H1 (cell line): ENCODE measurements around the gene MGRN1. TPM values are rescaled to one million over a fixed set of nuclear protein-coding genes. Genes with fewer than 3 reads are reported as not detected.

Experiments used
- CTCF ChIA-PET: fragments of 300-600 bp; sonication (Branson Sonifier 250); formaldehyde crosslinking; loops from one replicate; lab custom pipeline; 2021; ENCODE audit not compliant: partially characterized antibody; lab: Charles Lee
- POLR2A ChIA-PET: fragments of 300-600 bp; sonication (Branson Sonifier 250); formaldehyde crosslinking; loops from one replicate; lab custom pipeline; 2021; ENCODE audit warnings: inconsistent platforms; ENCODE audit not compliant: partially characterized antibody; lab: Charles Lee
- DNase-seq, 2 experiments: peaks; one replicate each; pipeline versions ENCODE4 v3.0.0 to v3.0.0-alpha.2; 2010 to 2022; ENCODE audit warnings: low spot score in 2 of 2, low read depth in 1 of 2, mixed read lengths in 1 of 2
- FAIRE-seq: peaks from 2 replicates; lab custom pipeline; 2011; peaks lifted over from hg19 to GRCh38; lab: Jason Lieb, UNC
- H2AFZ ChIP-seq: 2 replicates; pipeline ENCODE4 v1.8.1; 2012; ENCODE audit warnings: low read length, inconsistent platforms
- H2AK5ac ChIP-seq: 2 replicates; pipeline ENCODE4 v1.6.1; 2013; ENCODE audit warnings: low read depth, low read length
- H2BK120ac ChIP-seq: replicated peaks from 2 replicates; pipeline ENCODE3; 2013; ENCODE audit warnings: low read depth, low read length, inconsistent platforms
- H2BK12ac ChIP-seq: 2 replicates; pipeline ENCODE4 v1.6.1; 2013; ENCODE audit warnings: low read depth, low read length
- H2BK15ac ChIP-seq: 2 replicates; pipeline ENCODE4 v1.6.1; 2013; ENCODE audit warnings: low read length
- H2BK20ac ChIP-seq: 2 replicates; pipeline ENCODE4 v1.6.1; 2013; ENCODE audit warnings: low read length
- H2BK5ac ChIP-seq: 2 replicates; pipeline ENCODE4 v1.6.1; 2013; ENCODE audit warnings: low read depth, low read length
- H3K14ac ChIP-seq: 2 replicates; pipeline ENCODE4 v1.6.1; 2013; ENCODE audit warnings: inconsistent platforms; ENCODE audit not compliant: insufficient read length
- H3K18ac ChIP-seq: 2 replicates; pipeline ENCODE4 v1.6.1; 2013; ENCODE audit warnings: low read length; ENCODE audit errors: extremely low read depth
- H3K23ac ChIP-seq: 2 replicates; pipeline ENCODE4 v1.6.1; 2013; ENCODE audit warnings: inconsistent platforms; ENCODE audit not compliant: insufficient read length
- H3K23me2 ChIP-seq: 2 replicates; pipeline ENCODE4 v1.6.1; 2013; ENCODE audit warnings: low read depth, low read length
- H3K27ac ChIP-seq: 2 replicates; pipeline ENCODE4 v1.6.1; 2011; ENCODE audit warnings: low read depth, low read length, inconsistent platforms
- H3K27me3 ChIP-seq, 4 experiments: replicated peaks in 1 of 4; 1 replicate in 1 of 4; 2 replicates in 3 of 4; pipeline versions ENCODE4 v1.6.1 to v1.8.1; 2011 to 2013; ENCODE audit warnings: low read length in 3 of 4, mild to moderate bottlenecking in 3 of 4, inconsistent platforms in 2 of 4, mixed read lengths in 2 of 4, moderate library complexity in 1 of 4; ENCODE audit not compliant: control insufficient read depth in 3 of 4, insufficient read depth in 3 of 4; ENCODE audit errors: extremely low read depth in 1 of 4
- H3K36me3 ChIP-seq, 4 experiments: 2 replicates each; pipeline versions ENCODE4 v1.6.1 to v1.8.1; 2011 to 2013; ENCODE audit warnings: mild to moderate bottlenecking in 4 of 4, low read length in 3 of 4, moderate library complexity in 2 of 4, control low read depth in 1 of 4, inconsistent platforms in 1 of 4; ENCODE audit not compliant: insufficient read depth in 4 of 4, control insufficient read depth in 2 of 4
- H3K4ac ChIP-seq: replicated peaks from 2 replicates; pipeline ENCODE3; 2013; ENCODE audit warnings: low read length, low read depth, mixed read lengths, inconsistent platforms; ENCODE audit not compliant: insufficient read length
- H3K4me1 ChIP-seq, 4 experiments: replicated peaks in 1 of 4; 1 replicate in 1 of 4; 2 replicates in 3 of 4; pipeline versions ENCODE4 v1.6.1 to v1.8.1; 2011 to 2013; ENCODE audit warnings: low read length in 3 of 4, inconsistent platforms in 2 of 4, mixed read lengths in 1 of 4; ENCODE audit not compliant: insufficient read depth in 4 of 4, control insufficient read depth in 3 of 4
- H3K4me2 ChIP-seq, 2 experiments: 2 replicates each; pipeline versions ENCODE4 v1.6.1 to v1.8.1; 2011 to 2013; ENCODE audit warnings: low read depth in 2 of 2, low read length in 2 of 2, control low read depth in 1 of 2, inconsistent platforms in 1 of 2, mild to moderate bottlenecking in 1 of 2; ENCODE audit not compliant: insufficient read depth in 1 of 2
- H3K4me3 ChIP-seq, 4 experiments: fragments of 200-600, 300-600 bp in 1 of 4; sonication (generic), shearing (Covaris generic), sonication (Bioruptor Twin) in 1 of 4; 2 replicates each; pipeline versions ENCODE4 v1.5.1 to v1.8.1; 2011 to 2016; ENCODE audit warnings: low read length in 4 of 4, low read depth in 3 of 4, control low read depth in 2 of 4, inconsistent platforms in 2 of 4, mild to moderate bottlenecking in 2 of 4, mixed read lengths in 1 of 4, moderate library complexity in 1 of 4; ENCODE audit not compliant: insufficient read depth in 2 of 4; ENCODE audit errors: extremely low read depth in 1 of 4
- H3K56ac ChIP-seq: replicated peaks from 2 replicates; pipeline ENCODE3; 2013; ENCODE audit warnings: low read depth, mild to moderate bottlenecking, mixed read lengths, low read length, inconsistent platforms; ENCODE audit not compliant: insufficient read length
- H3K79me1 ChIP-seq: 2 replicates; pipeline ENCODE4 v1.6.1; 2013; ENCODE audit warnings: low read depth, low read length, control low read depth
- H3K79me2 ChIP-seq, 2 experiments: 2 replicates each; pipeline versions ENCODE4 v1.6.1 to v1.8.1; 2012 to 2013; ENCODE audit warnings: low read length in 2 of 2, mild to moderate bottlenecking in 2 of 2, inconsistent platforms in 1 of 2; ENCODE audit not compliant: insufficient read depth in 2 of 2, control insufficient read depth in 1 of 2
- H3K9ac ChIP-seq, 4 experiments: replicated peaks in 1 of 4; 1 replicate in 1 of 4; 2 replicates in 3 of 4; pipeline versions ENCODE4 v1.6.1 to v1.8.1; 2011 to 2013; ENCODE audit warnings: low read depth in 3 of 4, low read length in 3 of 4, control low read depth in 2 of 4, mild to moderate bottlenecking in 2 of 4, moderate library complexity in 2 of 4, inconsistent platforms in 1 of 4; ENCODE audit errors: extremely low read depth in 1 of 4
- H3K9me3 ChIP-seq, 2 experiments: 2 replicates each; pipeline versions ENCODE4 v1.6.1 to v1.8.1; 2012 to 2013; ENCODE audit warnings: mild to moderate bottlenecking in 2 of 2, moderate library complexity in 2 of 2, control low read depth in 1 of 2, inconsistent platforms in 1 of 2, low read depth in 1 of 2, low read length in 1 of 2, mixed read lengths in 1 of 2; ENCODE audit not compliant: insufficient read depth in 2 of 2
- H4K20me1 ChIP-seq, 2 experiments: replicated peaks in 1 of 2; 2 replicates each; pipeline versions ENCODE3 to v1.8.1; 2011 to 2013; ENCODE audit warnings: inconsistent platforms in 2 of 2, low read length in 2 of 2, mild to moderate bottlenecking in 1 of 2; ENCODE audit not compliant: insufficient read depth in 2 of 2, control insufficient read depth in 1 of 2
- H4K5ac ChIP-seq: 2 replicates; pipeline ENCODE4 v1.6.1; 2013; ENCODE audit warnings: low read length, low read depth, mixed read lengths, inconsistent platforms; ENCODE audit not compliant: insufficient read length
- H4K8ac ChIP-seq: 2 replicates; pipeline ENCODE4 v1.8.0; 2013; ENCODE audit warnings: mild to moderate bottlenecking, moderate library complexity, low read length, inconsistent platforms; ENCODE audit not compliant: insufficient read depth; ENCODE audit errors: extremely low read depth
- H4K91ac ChIP-seq: replicated peaks from 2 replicates; pipeline ENCODE3; 2013; ENCODE audit warnings: low read length, mixed read lengths, inconsistent platforms; ENCODE audit not compliant: insufficient read length
- CREB1 ChIP-seq: IDR thresholded peaks from 2 replicates; pipeline ENCODE4 v1.6.1; 2012; ENCODE audit warnings: inconsistent platforms
- CTBP2 ChIP-seq: IDR thresholded peaks from 2 replicates; pipeline ENCODE4 v1.7.0; 2011; ENCODE audit warnings: borderline replicate concordance, mild to moderate bottlenecking, moderate library complexity, mixed read lengths, low read length; ENCODE audit not compliant: insufficient read depth, insufficient read length
- EGR1 ChIP-seq: IDR thresholded peaks from 2 replicates; pipeline ENCODE4 v1.6.1; 2011; ENCODE audit warnings: low read depth, low read length, borderline replicate concordance
- SIRT6 ChIP-seq: IDR thresholded peaks from one replicate; pipeline ENCODE4 v1.7.1; 2012; ENCODE audit warnings: low read length, inconsistent platforms
- ZNF274 ChIP-seq: IDR thresholded peaks from 2 replicates; pipeline ENCODE4 v1.7.0; 2012; ENCODE audit warnings: low read length, borderline replicate concordance; ENCODE audit errors: extremely low read depth
- WGBS, 2 experiments: shearing (Covaris generic) in 1 of 2; methylation state at CpG; one replicate each; pipeline versions ENCODE4 v1.1.6 to v1.1.7; 2013 to 2015; ENCODE audit warnings: low lambda C conversion rate in 2 of 2, mixed read lengths in 2 of 2, inconsistent platforms in 1 of 2, low coverage in 1 of 2, missing lambda C conversion rate in 1 of 2; ENCODE audit not compliant: insufficient replicate concordance in 2 of 2, insufficient coverage in 1 of 2, insufficient read length in 1 of 2; ENCODE audit errors: extremely low coverage in 1 of 2, missing lambda C conversion rate in 1 of 2; 5-methylcytosine and 5-hydroxymethylcytosine counted together
- polyA plus RNA-seq, 7 experiments: library from polyadenylated mRNA; depleted of rRNA in 3 of 7; stranded (reverse) in 5 of 7; unstranded in 2 of 7; fragments of >200 nt in 5 of 7; fragments of 200-250 nt in 2 of 7; gene quantifications; 1 replicate in 5 of 7; 2 replicates in 1 of 7; 4 replicates in 1 of 7; pipeline versions ENCODE4 v1.2.1 to v1.2.3, GENCODE V29; 2011 to 2013; ENCODE audit warnings: missing spikeins in 2 of 7, mixed read lengths in 2 of 7
- total RNA-seq: library from RNA; stranded (reverse); fragmentation: NEBNext Ultra II Directional; extraction: Animal tissue kit (Norgen Biotek cat#: 25700); gene quantifications from 2 replicates; pipeline ENCODE4 v1.2.1, GENCODE V29; 2021

The MGRN1 gene
- total and polyA plus RNA-seq, 2 of the 8 experiments (the other 6 are each of a cell fraction or from before 2014, with no cell fraction given), result 15.0 to 82.3 TPM

GRCh38 chr16:4639899-4640509, 15.4 kb downstream of the MGRN1 start:
- Histone ChIP-seq H4K91ac (no peak overlapping the region), H3K9ac (no peak overlapping the region), H4K20me1 (peaks cover 7 to 24% of the 10 kb centered on the region in 2 experiments), H3K4me3 (no peak overlapping the region), H2BK120ac (no peak overlapping the region), H2BK5ac (no peak overlapping the region; the same call in 1 of the 2 replicates), H3K56ac (no peak overlapping the region), H3K79me2 (peaks cover 0 to 80% of the 10 kb centered on the region in 2 experiments; a peak in 2 of 4 replicates), H2BK20ac (no peak overlapping the region), H4K5ac (no peak overlapping the region), H2BK15ac (no peak overlapping the region), H3K27me3 (no peaks in the 10 kb centered on the region; a peak in 1 of 7 replicates), H3K36me3 (peaks cover 0 to 2% (median 0%) of the 10 kb centered on the region in 4 experiments; a peak in 2 of 8 replicates), H3K23ac (no peak overlapping the region), H2BK12ac (no peak overlapping the region), H3K14ac (no peak overlapping the region), H3K23me2 (no peaks in the 10 kb centered on the region), H4K8ac (peak overlapping the region; percentile 35; the same call in 1 of the 2 replicates), H3K4me1 (no peaks in the 10 kb centered on the region), H3K4me2 (no peak overlapping the region), H3K9me3 (no peaks in the 10 kb centered on the region), H3K27ac (no peak overlapping the region), H2AK5ac (no peak overlapping the region), H3K18ac (no peak overlapping the region)
- no peak for DNase-seq
- FAIRE-seq, result no peak
- ChIA-PET CTCF (interaction anchor here (0.8 to 5.3 kb wide), 2 partner anchors 10 to 16 kb away, joined by 3 to 18 read pairs; partner anchors contain the start of gene MGRN1), POLR2A (no interaction called here)
- 94% methylated on average over 25 of the region's 27 CpGs; no CpG with 5 or more reads in 1 of the 2 experiments for WGBS, 2 experiments
- no peak for TF ChIP-seq ZNF274
- TF ChIP-seq SIRT6, result no peak
- TF ChIP-seq CTBP2, result no peak
- TF ChIP-seq CREB1, result no peak
- no peak for TF ChIP-seq EGR1
- TF ChIP-seq, all 59 proteins: peak for 0
- Histone ChIP-seq H3K79me1 (peaks cover 18% of the 10 kb centered on the region), H3K4ac (no peak overlapping the region), H2AFZ (no peak overlapping the region)
